GM18526 (cell line): ENCODE results near the gene NKX3-2.

Experiments
- POLR2A ChIP-seq: IDR thresholded peaks from 3 replicates; pipeline ENCODE4 v1.6.1; 2011; ENCODE audit not compliant: insufficient read length; ENCODE audit errors: extremely low read depth

Gene NKX3-2

GRCh38 chr4:13539619-13540445 lies 4.5 kb downstream of the NKX3-2 start:
- TF ChIP-seq POLR2A = no peak

DNA sequence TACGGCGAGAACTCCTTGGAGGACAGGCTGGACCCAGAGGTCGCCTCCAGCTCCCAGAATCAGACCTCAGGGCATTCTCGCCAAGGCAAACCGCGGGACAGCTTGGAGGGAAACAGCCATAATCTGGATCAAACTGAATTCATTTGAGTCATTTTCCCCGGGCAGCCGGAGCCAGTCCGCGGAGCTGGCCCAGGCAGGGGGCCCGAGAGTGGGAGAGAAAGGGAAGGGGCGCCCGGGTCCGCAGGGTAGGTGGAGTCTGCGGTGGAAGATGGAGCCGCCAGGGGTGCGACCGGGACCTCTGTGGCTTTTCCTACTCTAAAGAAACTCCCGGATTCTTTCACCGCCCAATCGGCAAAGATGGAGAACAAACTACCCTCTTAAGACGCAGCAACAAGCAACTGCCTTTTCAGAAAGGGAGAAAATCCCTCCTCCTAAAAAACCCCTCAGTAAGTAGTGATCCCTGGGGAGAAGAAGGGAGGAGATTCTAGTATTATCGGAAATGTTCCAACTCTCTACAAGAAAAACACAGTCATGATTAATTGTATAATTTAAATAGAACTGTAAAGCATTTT lies 5.2 kb downstream of the NKX3-2 start:
- TF ChIP-seq POLR2A = no peak

- no peak for TF ChIP-seq POLR2A
Observed at GRCh38 chr4:13538427-13538973, 5.8 kb downstream of the NKX3-2 start.

GRCh38 chr4:13537832-13538177 lies 6.5 kb downstream of the NKX3-2 start:
- TF ChIP-seq POLR2A = no peak

DNA sequence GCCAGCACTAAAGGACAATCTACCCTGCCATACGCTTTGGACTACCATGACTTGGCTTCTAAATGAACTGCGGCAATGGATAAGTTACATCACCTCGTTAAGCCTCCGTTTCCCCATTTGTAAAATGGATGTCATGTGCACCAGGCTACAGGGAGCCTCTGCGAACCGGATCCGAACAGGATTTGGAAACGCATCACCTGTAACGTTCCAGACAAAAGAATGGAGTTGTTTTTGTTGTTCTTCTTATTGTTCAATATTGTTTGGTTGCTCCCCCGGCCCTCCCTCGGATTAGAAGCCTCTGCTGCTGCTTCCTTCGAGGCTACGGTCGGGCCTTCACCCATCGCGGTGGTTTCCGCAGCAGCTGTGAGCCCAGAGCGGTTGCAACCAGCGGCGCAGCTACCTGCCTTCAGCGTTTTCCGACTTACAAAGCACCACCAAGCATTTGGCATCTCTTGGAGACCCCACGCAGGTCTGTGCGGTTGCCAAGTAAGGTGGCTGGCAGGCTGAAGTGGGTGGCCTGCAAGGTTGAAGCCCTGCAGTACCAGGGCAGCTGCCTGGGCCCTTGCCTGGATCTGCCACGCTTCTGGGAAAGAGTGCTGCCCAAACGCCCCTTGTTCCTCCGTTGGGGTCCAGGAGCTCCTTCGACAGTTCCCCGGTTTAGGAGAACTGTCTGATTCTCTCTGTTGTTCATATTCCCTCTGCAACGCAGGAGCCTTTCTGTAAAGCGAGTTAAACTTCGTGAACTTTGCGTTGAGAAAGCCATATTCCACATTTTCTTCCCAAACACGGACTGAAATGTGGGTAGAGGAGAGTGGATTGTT lies 7.1 kb downstream of the NKX3-2 start:
- no peak for TF ChIP-seq POLR2A

DNA sequence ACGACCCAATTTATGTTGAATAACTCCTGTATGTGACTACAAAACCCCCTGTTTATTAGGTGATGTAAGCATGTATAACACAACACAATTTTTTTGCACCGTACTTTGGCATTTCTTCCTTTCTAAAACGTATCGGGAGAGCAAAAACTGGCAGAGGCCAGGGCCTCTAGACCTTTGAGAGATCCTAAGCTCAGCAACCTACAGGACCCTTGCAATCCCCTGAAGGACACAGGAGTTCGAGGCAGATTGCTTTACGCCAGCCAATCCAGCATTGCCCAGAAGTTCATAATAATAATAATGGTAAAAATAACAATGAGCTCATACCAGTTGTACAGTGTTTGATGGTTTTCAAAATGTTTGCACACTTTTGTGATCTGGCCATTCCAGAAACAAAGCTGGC lies 7.7 kb downstream of the NKX3-2 start:
- no peak for TF ChIP-seq POLR2A

GRCh38 chr4:13535708-13536361 lies 8.5 kb downstream of the NKX3-2 start:
- no peak for TF ChIP-seq POLR2A

GRCh38 chr4:13535118-13535517 lies 9.2 kb downstream of the NKX3-2 start:
- TF ChIP-seq POLR2A = no peak

DNA sequence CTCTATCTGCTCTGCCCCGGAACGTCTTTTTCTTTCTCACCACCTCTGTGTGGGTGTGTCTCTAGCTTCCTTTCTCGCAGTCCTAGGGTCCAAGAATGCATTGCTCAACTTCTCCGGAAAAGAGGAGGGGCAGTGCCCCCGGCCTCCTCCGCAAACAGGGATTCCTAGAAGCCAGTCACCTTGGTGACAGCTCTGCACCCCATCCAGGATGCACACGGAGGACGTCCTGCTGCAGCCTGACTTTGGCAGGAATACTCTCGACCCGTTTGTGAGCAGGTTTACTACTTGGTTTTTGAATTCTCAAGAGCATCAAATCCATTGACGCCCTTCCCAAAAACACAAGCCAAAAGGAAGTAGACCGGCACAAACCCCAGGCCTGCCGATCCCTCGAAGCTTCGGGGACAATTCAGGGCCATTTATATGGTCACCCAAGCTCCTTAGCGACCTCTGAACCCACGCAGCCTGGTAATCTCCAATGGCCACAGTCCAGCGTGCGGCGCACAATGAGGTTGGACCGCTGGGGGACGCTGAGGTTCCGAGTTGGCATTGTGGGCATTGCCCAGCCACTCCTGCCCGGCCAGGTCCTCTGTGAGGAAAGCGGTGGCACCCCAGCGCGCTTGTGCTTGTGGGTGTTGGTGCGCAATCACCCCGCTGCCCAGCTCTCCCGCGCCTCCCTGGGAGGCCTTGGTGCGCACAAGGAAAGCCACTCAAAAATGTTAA lies 9.8 kb downstream of the NKX3-2 start:
- no peak for TF ChIP-seq POLR2A

DNA sequence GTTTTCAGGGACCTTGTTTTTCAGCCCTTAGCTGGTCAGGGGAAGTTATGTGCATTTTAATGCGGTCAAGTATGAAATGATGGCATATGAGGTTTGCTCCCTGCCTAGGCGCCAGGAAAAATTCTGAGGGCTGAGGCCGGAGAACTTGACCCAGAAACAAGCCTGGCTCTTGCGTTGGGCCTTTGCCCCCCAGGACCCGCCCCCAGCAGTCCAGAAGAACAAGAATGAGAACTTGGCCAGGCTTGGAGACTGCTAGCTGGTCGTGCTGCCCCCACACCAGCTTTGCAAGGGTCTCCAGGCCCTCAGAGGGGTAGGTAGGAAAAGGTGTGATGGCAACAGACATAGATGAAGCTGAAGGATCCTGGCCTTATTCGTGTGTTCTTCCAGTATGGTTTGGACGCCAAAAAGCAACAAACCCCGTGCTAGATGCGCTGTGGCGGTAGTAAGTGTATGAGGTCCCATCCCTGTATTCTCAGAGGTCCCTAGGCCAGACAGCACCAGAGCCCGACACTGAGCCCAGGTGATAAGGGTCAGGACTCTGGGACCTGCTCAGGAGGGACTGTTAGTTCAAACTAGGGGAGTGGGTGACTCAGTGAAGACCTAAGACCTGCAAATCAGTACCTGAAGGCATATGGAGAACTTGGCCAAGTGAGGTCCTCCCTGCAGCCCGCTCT lies 10.5 kb downstream of the NKX3-2 start:
- TF ChIP-seq POLR2A = no peak

- no peak for TF ChIP-seq POLR2A
Observed at GRCh38 chr4:13531625-13531998, 12.7 kb downstream of the NKX3-2 start.

DNA sequence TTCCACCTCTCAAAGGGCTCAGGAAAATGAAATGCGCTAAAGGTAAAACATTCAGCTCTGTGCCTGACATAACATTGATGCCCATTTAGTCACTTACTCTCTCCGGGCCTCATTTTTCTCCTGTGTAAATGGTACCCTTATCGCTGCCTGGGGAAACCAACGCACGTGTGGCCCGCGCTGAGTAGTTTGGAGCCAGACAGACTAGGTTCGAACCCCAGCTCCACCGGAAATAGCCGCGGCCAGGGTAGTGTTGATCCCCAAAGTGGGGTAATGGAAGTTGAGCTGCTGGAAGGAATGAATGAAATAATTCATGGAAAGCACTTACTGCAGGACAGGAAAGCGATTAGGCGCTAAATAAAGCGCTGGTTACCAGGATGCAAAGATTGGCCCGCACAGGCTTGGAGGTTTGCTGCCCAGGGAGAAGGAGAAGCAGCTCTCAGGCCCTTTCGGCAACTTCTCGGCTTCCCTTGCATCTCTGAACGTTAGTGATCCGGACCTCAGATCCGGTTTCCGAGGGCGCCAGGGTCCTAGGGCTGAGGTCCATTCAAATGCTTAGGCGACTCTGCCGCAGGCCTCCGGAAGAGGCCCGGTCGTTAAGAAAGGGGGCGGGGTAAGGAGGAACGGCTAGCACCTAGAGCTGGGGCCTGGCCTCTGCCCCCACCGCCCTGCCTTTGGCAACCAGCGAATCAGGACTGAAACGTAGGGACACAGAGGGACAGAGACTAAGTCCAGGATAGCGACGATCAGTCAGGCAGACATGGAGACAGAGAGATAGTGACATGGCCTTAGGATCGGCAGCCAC lies 13.3 kb downstream of the NKX3-2 start:
- no peak for TF ChIP-seq POLR2A

DNA sequence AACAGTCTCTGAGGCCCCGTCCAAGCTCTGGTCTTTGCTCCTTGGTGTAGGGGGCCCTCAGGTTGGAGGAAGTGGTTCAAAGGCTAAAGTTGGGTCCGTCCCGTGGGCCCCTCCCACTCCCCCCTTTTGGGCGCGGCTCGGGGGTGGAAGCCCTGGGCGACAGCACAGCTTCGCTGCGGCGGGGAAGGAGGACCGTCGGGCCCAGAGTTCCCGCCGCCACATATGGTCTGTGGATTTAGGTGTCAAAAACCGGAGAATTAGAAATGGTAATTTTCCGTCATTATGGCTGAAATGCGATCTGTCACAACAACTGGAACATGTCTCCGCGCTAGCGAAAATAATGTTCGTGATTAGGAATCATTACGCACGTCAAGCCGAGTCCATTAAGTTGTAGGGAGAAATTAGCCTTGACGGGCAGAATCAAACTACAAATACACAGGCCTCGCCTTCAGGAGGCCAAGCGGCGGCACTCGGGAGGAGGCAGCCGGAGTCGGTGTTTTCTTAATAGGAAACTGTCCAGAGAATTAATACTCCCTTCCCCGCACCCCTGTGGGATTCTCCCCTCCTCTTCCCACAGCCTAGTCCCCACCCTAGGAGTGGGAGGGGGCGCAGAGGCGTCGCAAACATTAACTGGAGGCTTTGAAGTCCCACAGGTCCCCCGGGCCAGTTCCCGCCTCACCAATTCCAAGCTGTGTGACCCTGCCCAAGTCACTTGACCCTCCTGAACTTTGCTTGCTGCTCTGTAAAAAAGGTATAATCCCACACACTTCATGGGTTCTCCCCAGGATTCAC lies 15.0 kb downstream of the NKX3-2 start:
- TF ChIP-seq POLR2A = no peak

- no peak for TF ChIP-seq POLR2A
Observed at GRCh38 chr4:13528821-13529127, 15.5 kb downstream of the NKX3-2 start.
